Erythroblast (primary cell): Measurements from ENCODE around the gene CSE1L.
A peak's percentile ranks its signal among the peaks of the same experiment; 100 is the strongest.
"Not testable (repeated sequence)": the region's sequence is repeated elsewhere in the genome, so short reads cannot be mapped to it uniquely, and the experiment has no call there.

Experiments
- DNase-seq, 2 experiments: peaks; one replicate each; lab custom pipeline; 2025; lab: John Stamatoyannopoulos, UW
- GATA1 ChIP-seq: IDR thresholded peaks from 2 replicates; pipeline ENCODE4 v1.6.1; 2011; ENCODE audit warnings: low read depth, mild to moderate bottlenecking, control low read depth, low read length, moderate library complexity
- POLR2A ChIP-seq: IDR thresholded peaks from 2 replicates; pipeline ENCODE4 v1.6.1; 2011; ENCODE audit warnings: mild to moderate bottlenecking, low read length

Gene CSE1L

GRCh38 chr20:49119988-49120387 is 73.9 kb downstream of the CSE1L start:
- no peak for DNase-seq
- TF ChIP-seq POLR2A = no peak
- TF ChIP-seq GATA1 = no peak

DNA sequence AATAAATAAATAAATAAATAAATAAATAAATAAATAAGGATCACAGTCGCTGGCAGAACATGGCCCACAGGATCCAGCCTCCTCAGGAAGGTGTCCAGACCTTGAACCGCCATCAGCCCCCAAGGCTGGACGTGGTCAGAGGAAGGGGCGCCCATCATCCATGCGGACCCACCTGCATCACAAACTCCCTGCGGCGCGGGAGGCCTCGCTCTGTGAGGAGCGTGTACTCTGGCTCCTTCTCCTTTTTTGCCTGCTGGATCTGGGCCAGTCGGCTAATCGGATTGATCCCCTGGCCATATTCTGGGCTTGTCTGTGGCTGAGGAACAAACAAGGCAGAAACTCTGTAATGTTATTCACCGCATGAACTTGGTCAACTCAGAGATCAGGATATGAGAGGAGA is 76.8 kb downstream of the CSE1L start:
- no peak for TF ChIP-seq POLR2A
- TF ChIP-seq GATA1 = no peak
- DNase-seq = no peak

GRCh38 chr20:49123982-49124381 is 77.9 kb downstream of the CSE1L start:
- TF ChIP-seq GATA1 (no peak), POLR2A (no peak)
- DNase-seq = no peak

DNA sequence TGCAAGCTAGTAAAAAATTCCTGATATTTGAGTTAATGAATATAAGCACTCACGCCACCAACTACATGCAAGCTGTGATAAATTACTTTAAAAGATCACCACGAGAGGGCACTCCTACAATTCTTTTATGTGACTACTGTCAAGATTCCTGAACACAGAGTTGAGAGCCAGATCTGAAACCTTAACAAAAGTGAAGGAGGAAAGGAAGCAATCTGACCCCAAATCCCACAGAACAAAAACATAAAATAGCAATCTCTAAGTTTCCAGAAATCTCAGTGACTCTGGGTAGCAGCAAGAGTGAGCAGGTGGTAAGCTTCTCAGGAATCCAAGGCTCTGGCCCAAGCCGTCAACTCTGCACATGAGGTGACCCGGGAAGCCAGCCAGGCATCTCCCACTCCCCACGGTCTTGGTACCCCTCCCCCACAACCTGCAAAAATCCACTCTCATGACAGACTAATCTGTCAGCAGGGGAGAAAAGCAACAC is 86.9 kb downstream of the CSE1L start:
- peak; percentile 71 to 79 for DNase-seq
- TF ChIP-seq POLR2A (no peak), GATA1 (no peak)

GRCh38 chr20:49133571-49133970 is 87.5 kb downstream of the CSE1L start:
- no peak for DNase-seq
- TF ChIP-seq POLR2A (no peak), GATA1 (no peak)

DNA sequence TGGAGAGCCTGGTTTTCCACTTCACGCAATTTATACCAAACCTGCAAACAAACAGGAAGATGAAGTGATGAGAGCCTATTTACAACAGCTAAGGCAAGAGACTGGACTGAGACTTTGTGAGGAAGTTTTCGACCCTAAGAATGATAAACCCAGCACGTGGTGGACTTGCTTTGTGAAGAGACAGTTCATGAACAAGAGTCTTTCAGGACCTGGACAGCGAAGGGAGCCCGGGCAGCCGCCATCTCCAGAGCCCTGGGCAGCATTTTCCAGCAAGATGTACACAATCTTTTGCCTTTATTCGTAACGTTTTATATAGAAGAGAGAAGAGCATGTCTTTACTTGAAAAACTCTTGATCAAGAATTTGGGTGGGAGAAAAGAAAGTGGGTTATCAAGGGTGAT is 88.7 kb downstream of the CSE1L start:
- DNase-seq = not testable (repeated sequence)

DNA sequence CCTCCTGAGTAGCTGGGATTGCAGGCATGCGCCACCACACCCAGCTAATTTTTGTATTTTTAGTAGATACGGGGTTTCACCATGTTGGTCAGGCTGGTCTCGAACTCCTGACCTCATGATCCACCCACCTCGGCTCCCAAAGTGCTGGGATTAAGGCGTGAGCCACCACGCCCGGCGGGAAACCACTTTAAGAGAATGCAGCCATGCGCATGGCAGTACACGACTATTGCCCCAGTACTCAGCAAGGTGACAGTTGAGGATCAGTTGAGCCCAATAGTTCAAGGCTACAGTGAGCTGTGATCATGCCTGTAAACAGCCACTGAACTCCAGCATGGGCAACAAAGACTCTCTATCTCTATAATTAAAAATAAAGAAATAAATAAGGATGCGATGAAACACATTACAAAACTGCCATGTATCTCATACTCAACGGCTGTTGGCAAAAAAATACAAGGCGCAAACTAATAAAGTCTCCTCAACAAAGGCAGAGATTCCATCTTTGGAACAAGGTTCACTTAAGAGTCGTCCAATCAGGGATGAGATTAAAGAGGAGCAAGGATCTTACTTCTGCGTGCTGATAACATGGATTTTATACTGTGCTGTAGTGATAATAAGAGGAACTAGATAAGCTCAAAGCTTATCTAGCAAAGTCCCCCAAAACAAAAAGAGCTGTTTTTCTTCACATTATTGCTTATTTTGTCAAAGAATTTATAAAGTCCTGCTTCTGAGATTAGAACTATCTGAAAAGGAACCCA is 90.9 kb downstream of the CSE1L start:
- peak; percentile 7 to 66 for DNase-seq
- TF ChIP-seq GATA1 = no peak
- TF ChIP-seq POLR2A = no peak

DNA sequence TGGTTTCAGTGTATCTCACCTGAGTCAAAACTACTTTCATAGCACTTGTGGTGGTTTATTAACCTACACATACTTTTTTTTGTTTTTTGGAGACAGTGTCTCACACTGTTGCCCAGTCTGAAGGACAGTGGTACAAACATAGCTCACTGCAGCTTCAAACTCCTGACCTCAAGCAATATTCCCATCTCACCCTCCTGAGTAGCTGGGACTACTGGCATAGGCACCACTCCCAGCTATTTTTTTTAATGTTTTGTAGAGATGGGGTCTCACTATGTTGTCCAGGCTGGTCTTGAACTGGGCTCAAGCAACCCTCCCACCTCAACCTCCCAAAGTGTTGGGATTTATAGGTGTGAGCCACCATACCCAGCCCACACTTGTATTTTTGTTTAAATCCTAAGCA is 92.3 kb downstream of the CSE1L start:
- no peak for TF ChIP-seq GATA1
- TF ChIP-seq POLR2A = no peak

DNA sequence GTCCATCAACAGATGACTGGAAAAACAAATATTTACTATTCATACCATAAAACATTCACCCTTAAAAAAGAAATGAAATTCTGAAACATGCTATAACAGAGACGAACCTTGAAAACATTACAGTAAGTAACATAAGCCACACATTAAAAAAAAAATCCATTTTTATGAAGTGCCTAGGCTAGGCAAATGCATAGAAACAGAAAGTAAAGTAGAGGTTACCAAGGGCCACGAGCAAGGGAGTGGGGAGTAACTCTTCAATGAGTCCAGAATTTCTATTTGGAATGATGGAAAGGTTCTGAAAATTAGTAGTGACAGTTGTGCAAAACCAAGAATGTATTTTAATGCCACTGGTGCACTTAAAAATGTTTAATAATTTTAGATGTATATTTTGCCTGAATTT is 94.3 kb downstream of the CSE1L start:
- DNase-seq = no peak
- TF ChIP-seq GATA1 (no peak), POLR2A (no peak)

More for the DNA sequence above, 92.3 kb downstream of the CSE1L start:
- DNase-seq = no peak

GRCh38 chr20:49140834-49141233 is 94.7 kb downstream of the CSE1L start:
- no peak for DNase-seq
- no peak for TF ChIP-seq GATA1
- TF ChIP-seq POLR2A = no peak
